ENCODE measurements around the gene CDH2. TPM values are rescaled to one million over a fixed set of nuclear protein-coding genes. Genes with fewer than 3 reads are reported as not detected.
A peak's percentile ranks its signal among the peaks of the same experiment; 100 is the strongest.

The CDH2 gene
- total RNA-seq, 4 donors from 2014 or later, result 0.50 to 2.0 (median 1.4) TPM

GRCh38 chr18:28149810-28150420 lies 27.0 kb downstream of the CDH2 start:
- no peak for ATAC-seq (ENCODE audit: low FRiP score)
- TF ChIP-seq, protein P1, sequence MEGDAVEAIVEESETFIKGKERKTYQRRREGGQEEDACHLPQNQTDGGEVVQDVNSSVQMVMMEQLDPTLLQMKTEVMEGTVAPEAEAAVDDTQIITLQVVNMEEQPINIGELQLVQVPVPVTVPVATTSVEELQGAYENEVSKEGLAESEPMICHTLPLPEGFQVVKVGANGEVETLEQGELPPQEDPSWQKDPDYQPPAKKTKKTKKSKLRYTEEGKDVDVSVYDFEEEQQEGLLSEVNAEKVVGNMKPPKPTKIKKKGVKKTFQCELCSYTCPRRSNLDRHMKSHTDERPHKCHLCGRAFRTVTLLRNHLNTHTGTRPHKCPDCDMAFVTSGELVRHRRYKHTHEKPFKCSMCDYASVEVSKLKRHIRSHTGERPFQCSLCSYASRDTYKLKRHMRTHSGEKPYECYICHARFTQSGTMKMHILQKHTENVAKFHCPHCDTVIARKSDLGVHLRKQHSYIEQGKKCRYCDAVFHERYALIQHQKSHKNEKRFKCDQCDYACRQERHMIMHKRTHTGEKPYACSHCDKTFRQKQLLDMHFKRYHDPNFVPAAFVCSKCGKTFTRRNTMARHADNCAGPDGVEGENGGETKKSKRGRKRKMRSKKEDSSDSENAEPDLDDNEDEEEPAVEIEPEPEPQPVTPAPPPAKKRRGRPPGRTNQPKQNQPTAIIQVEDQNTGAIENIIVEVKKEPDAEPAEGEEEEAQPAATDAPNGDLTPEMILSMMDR (IDR thresholded peaks at IDR 0.05), result no peak
- no peak for DNase-seq (ENCODE audit: low spot score)

- TF ChIP-seq, protein P1 (IDR thresholded peaks at IDR 0.05), result no peak
- DNase-seq (ENCODE audit: low spot score) (no peak), ATAC-seq (ENCODE audit: low FRiP score) (peak; percentile 62)
These were observed 29.2 kb downstream of the CDH2 start for GRCh38 chr18:28147674-28148171.

GRCh38 chr18:28143725-28144124 lies 33.2 kb downstream of the CDH2 start:
- DNase-seq (ENCODE audit: low spot score), result no peak

DNA sequence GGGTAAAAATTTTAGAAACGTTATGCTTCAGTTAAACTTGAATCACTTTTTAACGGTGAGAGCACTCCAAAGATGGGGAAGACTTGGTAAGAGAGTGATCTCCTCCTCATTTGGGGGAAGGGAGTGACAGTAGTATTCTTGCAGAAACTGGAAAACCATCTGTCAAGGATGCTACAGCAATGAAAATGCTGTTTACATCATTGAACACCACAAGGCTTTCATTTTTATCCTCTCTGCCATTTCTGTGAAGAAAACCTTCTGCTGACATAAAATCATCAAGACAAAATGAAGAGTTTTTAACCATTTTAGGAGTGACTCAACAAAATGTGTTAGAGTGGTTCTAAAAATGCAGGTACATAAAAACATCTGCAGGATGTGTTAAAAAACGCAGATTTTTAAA lies 38.1 kb downstream of the CDH2 start:
- ATAC-seq (ENCODE audit: low FRiP score) (no peak), DNase-seq (ENCODE audit: low spot score) (no peak)
- TF ChIP-seq, protein P1 (IDR thresholded peaks at IDR 0.05), result no peak

More at GRCh38 chr18:28143725-28144124, 33.2 kb downstream of the CDH2 start:
- TF ChIP-seq, protein P1 (IDR thresholded peaks at IDR 0.05), result no peak
- ATAC-seq (ENCODE audit: low FRiP score), result no peak

GRCh38 chr18:28136071-28136470 lies 40.9 kb downstream of the CDH2 start:
- ATAC-seq (ENCODE audit: low FRiP score) (no peak), DNase-seq (ENCODE audit: low spot score) (no peak)
- TF ChIP-seq, protein P1 (IDR thresholded peaks at IDR 0.05), result no peak

DNA sequence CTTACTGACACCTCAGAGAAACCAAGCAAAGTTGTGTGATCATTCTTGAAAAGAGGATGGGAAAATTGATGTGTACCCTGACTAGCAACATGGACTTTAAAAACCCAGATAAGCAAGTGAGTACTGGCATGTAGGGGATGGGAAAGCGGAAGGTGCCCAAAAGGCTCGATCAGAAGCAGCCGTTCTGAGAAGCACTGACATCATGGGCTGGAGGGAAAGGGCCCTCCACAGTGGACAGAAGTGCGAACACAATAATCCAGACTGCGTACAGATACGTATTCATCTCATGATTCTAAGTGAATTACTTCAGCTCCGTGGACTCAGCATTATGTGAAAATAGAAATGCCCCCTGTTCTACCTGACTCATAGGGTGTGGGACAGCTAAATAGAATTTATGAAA lies 42.2 kb downstream of the CDH2 start:
- TF ChIP-seq, protein P1 (IDR thresholded peaks at IDR 0.05), result no peak
- no peak for ATAC-seq (ENCODE audit: low FRiP score)
- no peak for DNase-seq (ENCODE audit: low spot score)

DNA sequence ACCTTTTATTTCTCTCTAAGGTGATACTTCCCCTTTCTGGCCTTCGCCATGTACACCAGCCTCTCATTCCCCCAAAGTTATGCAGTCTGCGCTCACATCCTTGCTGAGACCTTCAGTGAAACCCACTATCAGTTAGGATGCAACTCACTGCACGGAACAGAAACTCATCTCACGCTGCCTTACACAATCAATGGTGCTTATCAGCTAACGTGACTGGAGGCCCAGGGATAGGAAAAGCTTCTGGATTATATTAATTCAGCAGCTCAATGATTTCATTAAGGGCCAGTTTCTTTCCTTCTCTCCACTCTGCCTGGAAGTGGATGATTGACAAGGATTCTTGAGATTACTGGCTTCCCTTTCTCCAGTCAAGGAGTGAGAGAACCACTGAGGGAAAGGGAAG lies 44.8 kb downstream of the CDH2 start:
- DNase-seq (ENCODE audit: low spot score), result no peak
- TF ChIP-seq, protein P1 (IDR thresholded peaks at IDR 0.05), result no peak
- no peak for ATAC-seq (ENCODE audit: low FRiP score)
